ENCODE data around the gene MGME1. TPM values are rescaled to one million over a fixed set of nuclear protein-coding genes. Genes with fewer than 3 reads are reported as not detected.

Gene MGME1
- total and polyA plus RNA-seq, 2 of the 13 experiments (the other 11 are each of a cell fraction or from before 2014, with no cell fraction given) = 36.7 to 66.6 TPM

DNA sequence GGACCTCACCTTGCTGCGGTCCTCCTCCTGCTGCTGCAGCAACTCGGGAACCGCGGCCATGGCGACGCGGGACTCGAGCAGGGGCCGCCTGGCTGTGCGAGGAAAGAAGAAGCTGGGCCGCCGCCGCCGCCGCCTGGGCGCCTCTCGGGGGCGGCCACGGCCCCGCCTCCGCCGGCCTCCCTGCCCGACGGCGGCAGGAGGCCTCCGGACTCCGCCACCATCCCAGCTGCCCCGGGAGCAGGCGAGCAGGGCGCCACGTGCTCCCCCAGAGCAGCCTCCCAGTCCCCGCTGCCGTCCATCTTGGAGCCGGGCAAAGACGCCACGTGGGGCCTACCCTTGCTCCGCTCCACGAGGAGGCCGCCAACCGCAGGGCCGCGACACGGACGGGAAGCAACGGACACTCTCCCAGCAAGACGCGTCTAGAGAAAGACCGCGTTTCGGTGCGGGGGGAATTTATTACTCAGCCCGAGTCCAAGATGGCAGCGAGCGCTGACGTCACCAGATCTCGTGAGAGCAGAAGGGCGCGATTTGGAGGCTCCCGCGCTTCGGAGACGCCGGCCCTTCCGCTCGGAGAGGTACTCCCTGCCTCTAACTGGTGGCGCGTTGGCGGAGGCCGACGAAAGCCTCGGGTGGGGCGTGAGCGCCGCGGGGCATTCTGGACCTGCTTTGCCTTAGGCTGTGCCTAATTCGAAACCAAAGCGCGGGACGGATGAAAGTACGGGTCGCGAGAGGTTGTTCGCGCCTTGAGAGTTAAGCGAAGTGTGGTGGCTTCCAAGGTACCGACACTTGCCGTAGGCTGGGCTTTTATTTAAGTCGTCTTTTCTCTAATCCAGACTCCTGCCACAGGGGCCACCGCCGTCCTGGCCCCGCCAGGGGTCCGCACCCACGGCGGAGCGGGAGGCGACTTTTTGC is at the start of gene MGME1, which contains the start of gene SNX5 (continued):
- peak; percentile 90 for TF ChIP-seq NRL (CRISPR knock-in tag; IDR thresholded peaks at IDR 0.05; ENCODE audit: borderline replicate concordance)
- TF ChIP-seq PLRG1 (conservative IDR thresholded peaks at IDR 0.05) = no peak
- peak; percentile 100 for TF ChIP-seq CREB1 (IDR thresholded peaks at IDR 0.05)
- peak; percentile 98 for TF ChIP-seq CREB1 (CRISPR knock-in tag; IDR thresholded peaks at IDR 0.05)
- TF ChIP-seq HIC2 (CRISPR knock-in tag; IDR thresholded peaks at IDR 0.05; ENCODE audit: low read depth) = peak; percentile 23
- TF ChIP-seq SIN3B (IDR thresholded peaks at IDR 0.05; ENCODE audit: low read length) = peak; percentile 80
- TF ChIP-seq SP2 (CRISPR knock-in tag; IDR thresholded peaks at IDR 0.05) = peak; percentile 65
- TF ChIP-seq ZNF746 (CRISPR knock-in tag; IDR thresholded peaks at IDR 0.05) = peak; percentile 86
- TF ChIP-seq, protein P1, sequence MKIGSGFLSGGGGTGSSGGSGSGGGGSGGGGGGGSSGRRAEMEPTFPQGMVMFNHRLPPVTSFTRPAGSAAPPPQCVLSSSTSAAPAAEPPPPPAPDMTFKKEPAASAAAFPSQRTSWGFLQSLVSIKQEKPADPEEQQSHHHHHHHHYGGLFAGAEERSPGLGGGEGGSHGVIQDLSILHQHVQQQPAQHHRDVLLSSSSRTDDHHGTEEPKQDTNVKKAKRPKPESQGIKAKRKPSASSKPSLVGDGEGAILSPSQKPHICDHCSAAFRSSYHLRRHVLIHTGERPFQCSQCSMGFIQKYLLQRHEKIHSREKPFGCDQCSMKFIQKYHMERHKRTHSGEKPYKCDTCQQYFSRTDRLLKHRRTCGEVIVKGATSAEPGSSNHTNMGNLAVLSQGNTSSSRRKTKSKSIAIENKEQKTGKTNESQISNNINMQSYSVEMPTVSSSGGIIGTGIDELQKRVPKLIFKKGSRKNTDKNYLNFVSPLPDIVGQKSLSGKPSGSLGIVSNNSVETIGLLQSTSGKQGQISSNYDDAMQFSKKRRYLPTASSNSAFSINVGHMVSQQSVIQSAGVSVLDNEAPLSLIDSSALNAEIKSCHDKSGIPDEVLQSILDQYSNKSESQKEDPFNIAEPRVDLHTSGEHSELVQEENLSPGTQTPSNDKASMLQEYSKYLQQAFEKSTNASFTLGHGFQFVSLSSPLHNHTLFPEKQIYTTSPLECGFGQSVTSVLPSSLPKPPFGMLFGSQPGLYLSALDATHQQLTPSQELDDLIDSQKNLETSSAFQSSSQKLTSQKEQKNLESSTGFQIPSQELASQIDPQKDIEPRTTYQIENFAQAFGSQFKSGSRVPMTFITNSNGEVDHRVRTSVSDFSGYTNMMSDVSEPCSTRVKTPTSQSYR (CRISPR knock-in tag; IDR thresholded peaks at IDR 0.05; ENCODE audit: borderline replicate concordance) = no peak
- TF ChIP-seq, protein P2, sequence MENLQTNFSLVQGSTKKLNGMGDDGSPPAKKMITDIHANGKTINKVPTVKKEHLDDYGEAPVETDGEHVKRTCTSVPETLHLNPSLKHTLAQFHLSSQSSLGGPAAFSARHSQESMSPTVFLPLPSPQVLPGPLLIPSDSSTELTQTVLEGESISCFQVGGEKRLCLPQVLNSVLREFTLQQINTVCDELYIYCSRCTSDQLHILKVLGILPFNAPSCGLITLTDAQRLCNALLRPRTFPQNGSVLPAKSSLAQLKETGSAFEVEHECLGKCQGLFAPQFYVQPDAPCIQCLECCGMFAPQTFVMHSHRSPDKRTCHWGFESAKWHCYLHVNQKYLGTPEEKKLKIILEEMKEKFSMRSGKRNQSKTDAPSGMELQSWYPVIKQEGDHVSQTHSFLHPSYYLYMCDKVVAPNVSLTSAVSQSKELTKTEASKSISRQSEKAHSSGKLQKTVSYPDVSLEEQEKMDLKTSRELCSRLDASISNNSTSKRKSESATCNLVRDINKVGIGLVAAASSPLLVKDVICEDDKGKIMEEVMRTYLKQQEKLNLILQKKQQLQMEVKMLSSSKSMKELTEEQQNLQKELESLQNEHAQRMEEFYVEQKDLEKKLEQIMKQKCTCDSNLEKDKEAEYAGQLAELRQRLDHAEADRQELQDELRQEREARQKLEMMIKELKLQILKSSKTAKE (CRISPR knock-in tag; IDR thresholded peaks at IDR 0.05; ENCODE audit: borderline replicate concordance) = peak; percentile 88
- TF ChIP-seq LBX2 (CRISPR knock-in tag; IDR thresholded peaks at IDR 0.05; ENCODE audit: borderline replicate concordance) = peak; percentile 96
- TF ChIP-seq HNRNPK (IDR thresholded peaks at IDR 0.05; ENCODE audit: low read depth, low read length, poor library complexity, severe bottlenecking) = peak; percentile 60
- TF ChIP-seq, protein P3, sequence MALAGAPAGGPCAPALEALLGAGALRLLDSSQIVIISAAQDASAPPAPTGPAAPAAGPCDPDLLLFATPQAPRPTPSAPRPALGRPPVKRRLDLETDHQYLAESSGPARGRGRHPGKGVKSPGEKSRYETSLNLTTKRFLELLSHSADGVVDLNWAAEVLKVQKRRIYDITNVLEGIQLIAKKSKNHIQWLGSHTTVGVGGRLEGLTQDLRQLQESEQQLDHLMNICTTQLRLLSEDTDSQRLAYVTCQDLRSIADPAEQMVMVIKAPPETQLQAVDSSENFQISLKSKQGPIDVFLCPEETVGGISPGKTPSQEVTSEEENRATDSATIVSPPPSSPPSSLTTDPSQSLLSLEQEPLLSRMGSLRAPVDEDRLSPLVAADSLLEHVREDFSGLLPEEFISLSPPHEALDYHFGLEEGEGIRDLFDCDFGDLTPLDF (CRISPR knock-in tag; IDR thresholded peaks at IDR 0.05) = peak; percentile 100
- TF ChIP-seq BRCA1 (CRISPR knock-in tag; IDR thresholded peaks at IDR 0.05) = no peak; the same call in 1 of the 2 replicates
- peak; percentile 87 for TF ChIP-seq RCOR2 (CRISPR knock-in tag; IDR thresholded peaks at IDR 0.05)
- TF ChIP-seq ZNF230 (CRISPR knock-in tag; IDR thresholded peaks at IDR 0.05) = peak; percentile 96
- TF ChIP-seq TOE1 (CRISPR knock-in tag; IDR thresholded peaks at IDR 0.05) = peak; percentile 97
- TF ChIP-seq ZNF747 (CRISPR knock-in tag; IDR thresholded peaks at IDR 0.05; ENCODE audit: borderline replicate concordance) = peak; percentile 100
- TF ChIP-seq ETS1 (CRISPR knock-in tag; IDR thresholded peaks at IDR 0.05) = peak; percentile 89

Data from HepG2 (cell line).